Right forelimb (tissue), 1 donor: Measurements from ENCODE around the gene ABHD2.
A peak's percentile ranks its signal among the peaks of the same experiment; 100 is the strongest.

ENCODE experiments used
- DNase-seq: peaks from one replicate; pipeline ENCODE4 v3.0.0-alpha.2; 2018

Gene ABHD2

GRCh38 chr15:89171136-89172072 is 83.1 kb downstream of the ABHD2 start:
- DNase-seq: no peak

- DNase-seq: no peak
These were observed 84.7 kb downstream of the ABHD2 start for GRCh38 chr15:89172921-89173320.

DNA sequence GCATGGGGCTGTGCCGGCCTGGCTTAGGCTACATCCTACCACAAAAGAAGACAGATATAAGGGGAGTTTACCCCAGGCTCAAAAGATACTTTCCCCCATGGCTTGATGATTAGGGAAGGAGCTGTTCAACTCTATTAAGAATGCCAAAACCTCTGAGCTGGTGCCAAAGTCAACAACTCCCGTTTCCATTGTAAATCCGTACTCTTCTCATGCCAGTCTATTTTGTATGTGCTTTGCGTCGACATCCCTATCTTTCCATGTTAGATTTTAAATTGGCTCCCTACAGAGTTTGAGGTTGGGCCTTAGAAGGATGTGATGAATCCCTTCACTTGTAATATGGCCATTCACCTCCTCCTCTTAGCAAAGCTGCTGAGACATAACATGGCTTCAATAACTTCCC is 86.2 kb downstream of the ABHD2 start:
- no peak for DNase-seq

- DNase-seq: no peak
These were observed 87.4 kb downstream of the ABHD2 start for GRCh38 chr15:89175617-89176191.

GRCh38 chr15:89177116-89177515 is 88.9 kb downstream of the ABHD2 start:
- no peak for DNase-seq

DNA sequence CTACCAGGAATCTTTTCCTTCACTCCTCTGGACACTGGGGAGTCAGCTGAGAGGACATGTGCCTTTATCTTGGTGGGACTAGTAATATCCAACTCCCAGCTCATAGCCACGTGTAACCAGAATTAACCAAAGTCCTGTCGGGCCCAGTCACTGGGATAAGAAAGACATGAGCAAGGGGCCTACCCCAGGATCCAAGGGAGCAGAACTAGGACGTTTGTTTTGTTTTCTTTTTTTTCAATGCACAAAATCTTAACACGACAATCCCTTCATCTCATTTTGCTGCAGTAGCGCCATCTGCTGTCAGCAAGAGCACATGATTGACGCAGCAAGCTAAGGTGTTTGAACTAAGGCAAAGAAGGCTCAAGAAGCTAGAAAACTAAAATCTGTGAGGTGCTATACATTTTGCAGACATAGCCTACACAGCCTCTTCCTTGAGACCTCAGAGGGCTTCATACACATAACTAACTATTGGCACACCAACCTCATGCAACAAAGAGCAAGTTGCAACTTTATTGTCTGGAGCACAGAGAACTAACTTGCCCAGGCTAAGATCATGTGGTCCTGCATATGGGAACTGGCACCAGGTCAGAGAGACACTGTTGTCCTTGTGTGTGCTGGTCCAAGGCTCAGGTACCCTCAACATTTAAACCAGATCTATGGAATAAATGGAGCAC is 89.5 kb downstream of the ABHD2 start:
- peak; percentile 75 for DNase-seq

GRCh38 chr15:89178307-89178977 is 90.2 kb downstream of the ABHD2 start:
- no peak for DNase-seq

DNA sequence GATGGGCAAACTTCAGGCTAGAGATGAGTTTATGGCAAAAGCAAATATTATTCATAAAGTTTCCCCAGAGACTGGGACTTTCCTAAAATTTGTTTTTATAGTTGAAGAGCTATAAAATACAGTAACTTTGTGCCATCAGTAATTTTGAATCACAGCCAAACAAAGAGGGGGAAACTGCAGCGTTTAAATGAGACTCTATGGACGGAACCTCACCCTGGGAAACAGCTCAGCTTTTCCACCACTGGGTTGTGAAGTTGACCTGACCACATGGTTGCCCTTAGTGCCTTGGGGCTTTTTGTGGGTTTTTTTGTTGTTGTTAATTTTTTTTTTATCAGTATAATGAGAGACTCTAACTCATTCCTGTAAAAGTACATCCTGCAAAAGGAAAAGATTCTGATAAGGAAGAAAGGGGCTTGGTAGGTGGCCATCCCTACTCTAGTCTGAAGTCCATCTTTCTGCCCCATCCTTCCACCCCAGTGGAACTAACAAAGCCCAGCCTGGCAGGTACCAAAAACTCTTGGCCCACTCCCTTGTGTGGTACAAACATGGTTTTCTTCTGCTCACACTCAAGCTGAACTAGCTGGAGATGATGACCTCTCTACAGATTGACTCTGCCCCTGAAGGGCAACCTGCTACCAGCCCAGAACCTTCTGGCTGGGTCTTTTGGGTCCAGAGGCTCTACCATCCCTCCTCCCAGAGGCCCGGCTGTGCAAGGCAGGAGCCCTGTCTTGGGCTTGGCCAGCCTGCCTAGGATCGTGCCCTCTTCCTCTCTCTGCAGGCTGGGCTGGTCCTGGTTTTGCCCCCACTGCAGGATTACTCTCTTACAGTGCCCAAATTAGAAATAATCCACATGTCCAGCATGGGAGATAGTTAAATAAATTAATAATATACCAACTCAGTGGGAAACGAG is 92.0 kb downstream of the ABHD2 start:
- no peak for DNase-seq

DNA sequence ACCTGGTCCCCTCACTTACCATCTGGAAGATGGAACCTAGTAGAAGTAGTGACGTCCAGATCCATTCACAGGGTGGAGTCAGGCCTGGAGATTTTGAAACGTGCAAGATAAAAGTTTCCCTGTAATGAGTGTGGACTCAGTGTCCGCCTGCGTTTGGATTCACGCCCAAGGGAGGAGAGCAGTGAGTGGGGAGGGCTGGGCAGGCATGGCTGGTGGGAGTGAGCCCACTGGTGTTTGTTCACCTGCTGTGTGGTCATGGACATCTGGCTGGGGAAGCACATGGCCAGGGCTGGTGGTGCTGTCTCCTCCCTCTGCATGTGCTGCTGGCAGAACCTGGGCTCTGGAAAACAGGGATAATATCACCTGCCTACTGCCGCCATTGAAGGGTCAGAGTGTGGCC is 96.1 kb downstream of the ABHD2 start:
- no peak for DNase-seq

DNA sequence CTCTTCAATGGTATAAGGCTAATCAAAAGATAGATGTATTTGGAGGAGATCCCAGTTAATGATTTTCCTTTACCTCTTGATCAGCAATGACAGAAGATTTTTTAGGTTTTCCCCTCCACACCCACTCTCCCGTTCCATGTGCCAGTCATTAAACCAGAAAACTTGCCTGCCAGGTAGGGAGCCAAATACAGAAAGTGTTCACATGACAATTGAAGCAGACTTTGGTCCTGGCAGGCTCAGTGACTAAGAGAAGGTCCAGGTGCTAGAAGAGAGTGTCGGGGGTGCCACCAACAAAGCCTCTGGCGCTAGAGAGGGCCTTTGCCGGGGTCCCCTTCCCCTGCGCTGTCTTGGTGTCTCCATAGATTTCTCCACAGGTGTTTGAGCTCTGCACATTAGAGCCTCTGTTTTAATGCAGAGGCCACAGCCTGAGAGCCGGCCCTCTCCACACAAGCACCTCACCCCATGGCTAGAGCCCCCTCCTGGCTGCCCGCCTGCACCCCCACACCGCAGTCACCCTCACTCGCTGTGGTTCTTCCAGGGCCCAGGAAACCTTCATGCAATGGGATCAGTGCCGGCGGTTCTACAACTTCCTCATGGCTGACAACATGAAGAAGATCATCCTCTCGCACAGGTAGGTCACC is 96.8 kb downstream of the ABHD2 start:
- no peak for DNase-seq

GRCh38 chr15:89186803-89187202 is 98.5 kb downstream of the ABHD2 start:
- DNase-seq: no peak

DNA sequence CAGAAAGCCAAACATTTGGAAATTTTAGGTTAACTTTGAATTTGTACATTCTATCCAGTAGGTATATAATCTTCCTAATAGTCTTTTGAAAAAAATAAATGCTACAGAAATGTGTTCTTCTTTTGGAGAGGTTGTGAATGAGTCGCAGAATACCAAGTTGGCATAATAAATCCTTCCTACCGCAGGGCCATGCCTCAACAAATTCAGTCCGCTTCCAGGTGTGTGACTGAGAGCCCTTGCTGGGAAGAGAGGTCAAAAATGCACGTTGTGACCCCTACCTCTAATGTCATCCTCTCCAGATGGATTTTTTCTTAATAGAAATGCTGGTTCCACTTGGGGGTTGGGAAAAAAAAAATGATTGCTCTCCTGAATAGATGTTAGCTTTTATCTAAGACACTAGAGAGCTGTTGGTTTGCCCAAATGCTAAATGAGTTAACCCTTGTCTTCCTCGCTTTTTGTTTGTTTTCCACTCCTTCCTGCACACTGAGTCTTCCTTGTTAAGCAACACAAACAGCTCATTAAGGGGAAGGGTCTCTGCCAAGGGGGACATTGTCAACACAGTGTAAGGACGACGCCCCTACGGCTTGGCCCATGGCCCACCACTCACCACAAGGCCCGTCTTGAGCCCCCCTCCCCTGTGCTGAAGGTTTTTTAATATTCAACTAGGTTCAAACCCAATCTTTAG is 99.2 kb downstream of the ABHD2 start:
- DNase-seq: no peak

GRCh38 chr15:89187986-89188514 is 99.8 kb downstream of the ABHD2 start:
- no peak for DNase-seq

DNA sequence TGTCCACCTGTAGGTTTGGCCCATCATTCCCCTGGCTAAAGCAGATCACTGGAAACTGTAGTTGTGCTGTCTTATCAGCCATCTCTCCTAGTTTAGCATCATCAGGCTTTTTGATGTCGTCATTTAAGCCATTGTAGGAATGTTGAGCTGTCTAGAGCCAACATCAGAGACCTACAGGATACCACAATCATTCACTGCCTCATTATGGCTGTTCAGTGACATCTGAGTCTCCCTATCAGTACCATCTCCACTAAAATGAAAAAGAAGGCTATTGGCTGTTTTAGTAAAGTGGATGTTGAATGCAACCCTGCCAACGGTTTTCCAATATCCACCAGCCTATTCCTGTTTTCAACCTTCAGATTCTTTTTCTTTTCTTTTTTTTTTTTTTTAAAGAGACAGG is 103.9 kb downstream of the ABHD2 start:
- no peak for DNase-seq

DNA sequence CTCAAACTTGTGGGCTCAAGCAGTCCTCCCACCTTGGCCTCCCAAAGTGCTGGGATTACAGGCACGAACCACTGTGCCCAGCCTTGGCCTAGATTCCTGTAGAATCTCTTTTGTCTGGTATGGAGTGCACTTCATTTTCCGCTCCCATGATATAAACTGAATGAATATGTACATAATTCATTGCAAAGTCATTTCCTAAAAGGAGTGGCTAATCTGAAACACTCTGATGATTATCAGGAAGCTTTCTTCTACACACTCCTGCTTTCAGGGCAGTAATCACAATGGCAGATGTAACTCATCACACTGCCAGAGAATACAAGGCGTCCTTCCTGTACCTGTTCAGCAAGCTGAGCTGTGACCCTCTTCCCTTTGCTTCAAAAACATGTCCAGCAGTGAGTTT is 104.5 kb downstream of the ABHD2 start:
- DNase-seq: no peak

DNA sequence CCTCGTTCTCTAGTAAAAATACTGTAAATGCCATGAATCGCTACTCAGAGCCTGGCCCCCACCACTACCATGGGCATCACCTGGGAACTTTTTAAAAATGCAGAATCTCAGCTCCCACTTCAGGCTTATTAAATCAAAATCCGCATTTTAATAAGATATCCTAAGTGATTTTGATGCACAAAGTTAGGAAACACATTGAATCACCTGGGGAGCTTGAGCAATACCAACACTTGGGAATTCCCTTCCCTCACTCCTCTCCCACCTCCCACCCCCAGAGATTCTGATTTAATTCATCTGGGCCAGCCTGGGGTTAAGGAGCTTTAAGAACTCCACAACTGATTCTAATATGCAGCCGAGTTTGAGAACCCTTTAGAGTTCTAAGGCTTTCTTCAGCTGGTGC is 106.4 kb downstream of the ABHD2 start:
- no peak for DNase-seq

DNA sequence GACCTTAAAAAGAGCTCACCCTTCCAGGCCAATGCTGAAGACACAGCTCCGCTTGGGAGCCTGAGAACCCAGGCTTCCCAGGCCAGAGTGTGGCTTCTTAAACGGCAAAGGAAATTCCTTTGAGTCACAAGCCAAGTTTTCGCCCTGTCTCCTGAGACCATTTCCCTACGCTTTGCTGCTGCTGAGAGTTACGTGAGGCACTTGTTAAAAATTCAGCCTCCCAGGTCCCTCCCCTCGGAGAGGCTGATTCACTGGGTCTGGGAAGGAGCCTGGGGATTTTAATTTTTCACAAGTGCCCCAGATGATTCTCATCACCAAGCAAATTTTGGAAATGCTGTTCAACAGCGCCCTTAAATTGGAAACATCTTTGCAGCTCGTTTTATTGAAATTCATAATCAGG is 107.6 kb downstream of the ABHD2 start:
- DNase-seq: no peak

GRCh38 chr15:89196241-89196640 is 108.0 kb downstream of the ABHD2 start:
- no peak for DNase-seq

DNA sequence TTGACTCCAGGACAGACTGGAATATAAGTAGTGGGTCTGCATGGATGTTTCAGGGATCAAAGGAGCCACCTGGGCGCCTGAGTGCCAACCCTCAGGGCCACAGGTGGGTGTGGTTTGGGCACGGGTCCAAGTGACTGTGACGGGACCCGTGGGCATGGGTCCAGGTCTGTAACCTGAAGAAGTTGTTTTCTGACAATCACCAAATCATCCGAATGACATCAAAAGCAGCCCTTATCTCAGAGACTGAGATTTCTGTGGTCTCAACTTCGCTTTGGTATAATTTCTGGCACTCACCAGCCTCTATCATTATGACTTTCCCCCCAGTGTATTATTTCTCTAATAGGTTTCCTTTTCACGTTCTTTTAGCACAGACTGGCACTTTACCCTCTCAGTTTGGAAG is 108.7 kb downstream of the ABHD2 start:
- DNase-seq: no peak

GRCh38 chr15:89197503-89197971 is 109.3 kb downstream of the ABHD2 start:
- no peak for DNase-seq

DNA sequence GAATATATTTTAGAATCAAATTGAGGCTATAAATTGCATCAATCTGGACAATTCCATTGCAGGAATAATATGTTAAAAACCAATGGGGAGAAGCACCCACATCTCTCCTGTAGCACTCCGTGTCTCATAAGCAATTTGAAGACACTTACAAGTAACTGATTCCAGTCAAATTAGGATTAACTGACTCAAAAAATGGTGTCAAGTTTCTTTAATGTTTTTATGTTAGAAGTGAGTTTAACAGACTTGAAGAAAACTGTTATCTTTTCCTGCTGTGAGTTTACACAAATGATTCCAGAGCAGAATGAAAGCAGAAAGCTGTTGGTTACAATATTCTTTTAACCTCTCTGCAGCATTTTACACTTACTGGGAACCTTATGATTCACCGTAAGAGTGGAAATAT is 109.9 kb downstream of the ABHD2 start:
- DNase-seq: no peak
